Measurements from ENCODE around the gene IRS4.

The IRS4 gene

DNA sequence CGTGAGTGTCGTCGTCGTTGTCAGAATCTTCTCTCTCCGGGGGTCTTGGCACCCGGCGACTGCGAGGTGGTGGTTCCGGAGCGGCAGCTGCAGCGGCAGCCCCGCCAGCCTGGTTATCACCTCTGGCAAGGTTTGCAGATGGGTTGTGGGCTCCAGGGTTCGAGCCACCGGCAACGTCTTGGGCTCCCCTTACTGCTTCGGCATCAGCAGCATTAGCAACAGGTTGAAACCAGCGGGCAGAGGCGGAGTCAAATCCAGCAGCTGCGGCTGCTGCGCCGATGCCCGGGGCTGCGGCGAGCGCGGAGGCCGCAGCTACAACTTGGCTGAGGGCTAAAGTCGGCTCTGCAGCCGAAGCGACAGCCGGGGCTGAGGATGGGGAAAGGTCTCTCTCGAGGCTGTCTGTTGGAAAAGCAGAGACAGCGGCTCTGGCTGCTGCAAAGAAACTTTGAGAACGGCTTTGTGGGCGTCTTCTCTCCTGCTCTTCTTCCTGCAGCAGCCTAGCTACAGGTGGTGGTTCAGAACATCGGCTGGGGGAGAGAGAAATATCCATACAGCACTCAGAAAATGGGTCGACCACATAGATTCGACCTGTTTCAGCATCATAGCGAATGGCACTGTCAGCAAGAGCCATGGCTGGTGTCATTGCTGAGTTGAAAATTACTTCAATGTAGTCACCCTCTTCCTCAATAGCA, 3.6 kb downstream of the IRS4 start:
- Histone ChIP-seq H3K27ac (ENCODE audit: extremely low read depth, low read depth, low read length) (peak overlapping the region; percentile 90), H3K4me3 (ENCODE audit: low read depth, low read length) (peak overlapping the region; percentile 6), H3K4me1 (ENCODE audit: control insufficient read depth, insufficient read depth, low read length) (no peaks in the 10 kb centered on the region), H3K9me3 (ENCODE audit: control insufficient read depth, insufficient read depth, low read depth, low read length) (no peaks in the 10 kb centered on the region), H3K36me3 (ENCODE audit: control insufficient read depth in 2 of 2, insufficient read depth in 1 of 2, low read length in 2 of 2) (peaks cover 14 to 65% of the 10 kb centered on the region in 2 experiments; a peak in 2 of 3 replicates)
- CTCF ChIA-PET, result interaction anchor here (0.6 kb wide), 1 partner anchor 203 kb away, joined by 4 read pairs; no protein-coding TSS in a partner anchor
- TF ChIP-seq ZNF654 (tag by site-specific recombination; IDR thresholded peaks at IDR 0.05; ENCODE audit: low read depth), result no peak
- peak; percentile 98 for TF ChIP-seq SCRT2 (tag by site-specific recombination; IDR thresholded peaks at IDR 0.05)
- TF ChIP-seq, protein P1, sequence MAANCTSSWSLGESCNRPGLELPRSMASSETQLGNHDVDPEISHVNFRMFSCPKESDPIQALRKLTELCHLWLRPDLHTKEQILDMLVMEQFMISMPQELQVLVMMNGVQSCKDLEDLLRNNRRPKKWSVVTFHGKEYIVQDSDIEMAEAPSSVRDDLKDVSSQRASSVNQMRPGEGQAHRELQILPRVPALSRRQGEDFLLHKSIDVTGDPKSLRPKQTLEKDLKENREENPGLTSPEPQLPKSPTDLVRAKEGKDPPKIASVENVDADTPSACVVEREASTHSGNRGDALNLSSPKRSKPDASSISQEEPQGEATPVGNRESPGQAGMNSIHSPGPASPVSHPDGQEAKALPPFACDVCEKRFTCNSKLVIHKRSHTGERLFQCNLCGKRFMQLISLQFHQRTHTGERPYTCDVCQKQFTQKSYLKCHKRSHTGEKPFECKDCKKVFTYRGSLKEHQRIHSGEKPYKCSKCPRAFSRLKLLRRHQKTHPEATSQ (tag by site-specific recombination; IDR thresholded peaks at IDR 0.05), result no peak
- peak; percentile 83 for TF ChIP-seq SCRT1 (tag by site-specific recombination; IDR thresholded peaks at IDR 0.05; ENCODE audit: borderline replicate concordance)
- TF ChIP-seq ZBTB20 (tag by site-specific recombination; IDR thresholded peaks at IDR 0.05), result peak; percentile 85
- TF ChIP-seq ZBTB17 (tag by site-specific recombination; IDR thresholded peaks at IDR 0.05), result peak; percentile 67
- TF ChIP-seq, protein P2, sequence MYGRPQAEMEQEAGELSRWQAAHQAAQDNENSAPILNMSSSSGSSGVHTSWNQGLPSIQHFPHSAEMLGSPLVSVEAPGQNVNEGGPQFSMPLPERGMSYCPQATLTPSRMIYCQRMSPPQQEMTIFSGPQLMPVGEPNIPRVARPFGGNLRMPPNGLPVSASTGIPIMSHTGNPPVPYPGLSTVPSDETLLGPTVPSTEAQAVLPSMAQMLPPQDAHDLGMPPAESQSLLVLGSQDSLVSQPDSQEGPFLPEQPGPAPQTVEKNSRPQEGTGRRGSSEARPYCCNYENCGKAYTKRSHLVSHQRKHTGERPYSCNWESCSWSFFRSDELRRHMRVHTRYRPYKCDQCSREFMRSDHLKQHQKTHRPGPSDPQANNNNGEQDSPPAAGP (tag by site-specific recombination; IDR thresholded peaks at IDR 0.05), result no peak
- TF ChIP-seq ZNF600 (tag by site-specific recombination; IDR thresholded peaks at IDR 0.05), result peak; percentile 40; the same call in 1 of the 2 replicates
- peak; percentile 56; the same call in 1 of the 2 replicates for TF ChIP-seq ZNF335 (tag by site-specific recombination; conservative IDR thresholded peaks at IDR 0.05)
- POLR2A ChIA-PET, result no interaction called here

DNA sequence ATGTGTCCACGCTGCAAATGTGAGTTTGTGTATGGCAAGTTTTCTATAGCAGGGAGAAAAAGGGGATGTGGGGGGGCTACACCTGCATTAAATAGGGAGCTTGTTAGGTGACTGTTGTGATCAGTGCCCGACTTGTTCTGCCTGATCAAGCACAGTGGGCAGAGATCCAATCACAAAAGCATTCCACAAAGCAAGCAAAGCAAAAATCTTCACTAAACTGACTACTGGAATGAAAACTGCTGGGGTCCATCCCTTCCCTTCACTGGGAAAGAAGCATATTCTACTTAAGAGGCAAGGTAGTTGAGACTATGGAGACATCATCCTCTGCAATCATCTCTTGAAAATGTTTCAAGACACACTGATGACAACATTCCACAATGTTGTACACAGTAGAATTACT, 5.2 kb downstream of the IRS4 start:
- Histone ChIP-seq H3K4me3 (ENCODE audit: low read depth, low read length) (no peak overlapping the region), H3K36me3 (ENCODE audit: control insufficient read depth in 2 of 2, insufficient read depth in 1 of 2, low read length in 2 of 2) (peaks cover 21 to 80% of the 10 kb centered on the region in 2 experiments; a peak in 2 of 3 replicates), H3K9me3 (ENCODE audit: control insufficient read depth, insufficient read depth, low read depth, low read length) (no peaks in the 10 kb centered on the region), H3K4me1 (ENCODE audit: control insufficient read depth, insufficient read depth, low read length) (no peaks in the 10 kb centered on the region), H3K27ac (ENCODE audit: extremely low read depth, low read depth, low read length) (peak overlapping the region; percentile 51)
- ChIA-PET CTCF (no interaction called here), POLR2A (no interaction called here)
- TF ChIP-seq, protein P3, sequence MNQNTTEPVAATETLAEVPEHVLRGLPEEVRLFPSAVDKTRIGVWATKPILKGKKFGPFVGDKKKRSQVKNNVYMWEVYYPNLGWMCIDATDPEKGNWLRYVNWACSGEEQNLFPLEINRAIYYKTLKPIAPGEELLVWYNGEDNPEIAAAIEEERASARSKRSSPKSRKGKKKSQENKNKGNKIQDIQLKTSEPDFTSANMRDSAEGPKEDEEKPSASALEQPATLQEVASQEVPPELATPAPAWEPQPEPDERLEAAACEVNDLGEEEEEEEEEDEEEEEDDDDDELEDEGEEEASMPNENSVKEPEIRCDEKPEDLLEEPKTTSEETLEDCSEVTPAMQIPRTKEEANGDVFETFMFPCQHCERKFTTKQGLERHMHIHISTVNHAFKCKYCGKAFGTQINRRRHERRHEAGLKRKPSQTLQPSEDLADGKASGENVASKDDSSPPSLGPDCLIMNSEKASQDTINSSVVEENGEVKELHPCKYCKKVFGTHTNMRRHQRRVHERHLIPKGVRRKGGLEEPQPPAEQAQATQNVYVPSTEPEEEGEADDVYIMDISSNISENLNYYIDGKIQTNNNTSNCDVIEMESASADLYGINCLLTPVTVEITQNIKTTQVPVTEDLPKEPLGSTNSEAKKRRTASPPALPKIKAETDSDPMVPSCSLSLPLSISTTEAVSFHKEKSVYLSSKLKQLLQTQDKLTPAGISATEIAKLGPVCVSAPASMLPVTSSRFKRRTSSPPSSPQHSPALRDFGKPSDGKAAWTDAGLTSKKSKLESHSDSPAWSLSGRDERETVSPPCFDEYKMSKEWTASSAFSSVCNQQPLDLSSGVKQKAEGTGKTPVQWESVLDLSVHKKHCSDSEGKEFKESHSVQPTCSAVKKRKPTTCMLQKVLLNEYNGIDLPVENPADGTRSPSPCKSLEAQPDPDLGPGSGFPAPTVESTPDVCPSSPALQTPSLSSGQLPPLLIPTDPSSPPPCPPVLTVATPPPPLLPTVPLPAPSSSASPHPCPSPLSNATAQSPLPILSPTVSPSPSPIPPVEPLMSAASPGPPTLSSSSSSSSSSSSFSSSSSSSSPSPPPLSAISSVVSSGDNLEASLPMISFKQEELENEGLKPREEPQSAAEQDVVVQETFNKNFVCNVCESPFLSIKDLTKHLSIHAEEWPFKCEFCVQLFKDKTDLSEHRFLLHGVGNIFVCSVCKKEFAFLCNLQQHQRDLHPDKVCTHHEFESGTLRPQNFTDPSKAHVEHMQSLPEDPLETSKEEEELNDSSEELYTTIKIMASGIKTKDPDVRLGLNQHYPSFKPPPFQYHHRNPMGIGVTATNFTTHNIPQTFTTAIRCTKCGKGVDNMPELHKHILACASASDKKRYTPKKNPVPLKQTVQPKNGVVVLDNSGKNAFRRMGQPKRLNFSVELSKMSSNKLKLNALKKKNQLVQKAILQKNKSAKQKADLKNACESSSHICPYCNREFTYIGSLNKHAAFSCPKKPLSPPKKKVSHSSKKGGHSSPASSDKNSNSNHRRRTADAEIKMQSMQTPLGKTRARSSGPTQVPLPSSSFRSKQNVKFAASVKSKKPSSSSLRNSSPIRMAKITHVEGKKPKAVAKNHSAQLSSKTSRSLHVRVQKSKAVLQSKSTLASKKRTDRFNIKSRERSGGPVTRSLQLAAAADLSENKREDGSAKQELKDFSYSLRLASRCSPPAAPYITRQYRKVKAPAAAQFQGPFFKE (tag by site-specific recombination; IDR thresholded peaks at IDR 0.05; ENCODE audit: borderline replicate concordance), result no peak
- peak; percentile 26; the same call in 1 of the 2 replicates for TF ChIP-seq IKZF3 (tag by site-specific recombination; IDR thresholded peaks at IDR 0.05)
- peak; percentile 84 for TF ChIP-seq ZBTB17 (tag by site-specific recombination; IDR thresholded peaks at IDR 0.05)
- TF ChIP-seq, protein P4, sequence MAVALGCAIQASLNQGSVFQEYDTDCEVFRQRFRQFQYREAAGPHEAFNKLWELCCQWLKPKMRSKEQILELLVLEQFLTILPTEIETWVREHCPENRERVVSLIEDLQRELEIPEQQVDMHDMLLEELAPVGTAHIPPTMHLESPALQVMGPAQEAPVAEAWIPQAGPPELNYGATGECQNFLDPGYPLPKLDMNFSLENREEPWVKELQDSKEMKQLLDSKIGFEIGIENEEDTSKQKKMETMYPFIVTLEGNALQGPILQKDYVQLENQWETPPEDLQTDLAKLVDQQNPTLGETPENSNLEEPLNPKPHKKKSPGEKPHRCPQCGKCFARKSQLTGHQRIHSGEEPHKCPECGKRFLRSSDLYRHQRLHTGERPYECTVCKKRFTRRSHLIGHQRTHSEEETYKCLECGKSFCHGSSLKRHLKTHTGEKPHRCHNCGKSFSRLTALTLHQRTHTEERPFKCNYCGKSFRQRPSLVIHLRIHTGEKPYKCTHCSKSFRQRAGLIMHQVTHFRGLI (tag by site-specific recombination; IDR thresholded peaks at IDR 0.05), result no peak
- TF ChIP-seq ZEB2 (tag by site-specific recombination; IDR thresholded peaks at IDR 0.05), result no peak
- TF ChIP-seq ZNF266 (tag by site-specific recombination; IDR thresholded peaks at IDR 0.05; ENCODE audit: low read depth), result no peak
- no peak for TF ChIP-seq ZNF629 (tag by site-specific recombination; IDR thresholded peaks at IDR 0.05)
- TF ChIP-seq, protein P5, sequence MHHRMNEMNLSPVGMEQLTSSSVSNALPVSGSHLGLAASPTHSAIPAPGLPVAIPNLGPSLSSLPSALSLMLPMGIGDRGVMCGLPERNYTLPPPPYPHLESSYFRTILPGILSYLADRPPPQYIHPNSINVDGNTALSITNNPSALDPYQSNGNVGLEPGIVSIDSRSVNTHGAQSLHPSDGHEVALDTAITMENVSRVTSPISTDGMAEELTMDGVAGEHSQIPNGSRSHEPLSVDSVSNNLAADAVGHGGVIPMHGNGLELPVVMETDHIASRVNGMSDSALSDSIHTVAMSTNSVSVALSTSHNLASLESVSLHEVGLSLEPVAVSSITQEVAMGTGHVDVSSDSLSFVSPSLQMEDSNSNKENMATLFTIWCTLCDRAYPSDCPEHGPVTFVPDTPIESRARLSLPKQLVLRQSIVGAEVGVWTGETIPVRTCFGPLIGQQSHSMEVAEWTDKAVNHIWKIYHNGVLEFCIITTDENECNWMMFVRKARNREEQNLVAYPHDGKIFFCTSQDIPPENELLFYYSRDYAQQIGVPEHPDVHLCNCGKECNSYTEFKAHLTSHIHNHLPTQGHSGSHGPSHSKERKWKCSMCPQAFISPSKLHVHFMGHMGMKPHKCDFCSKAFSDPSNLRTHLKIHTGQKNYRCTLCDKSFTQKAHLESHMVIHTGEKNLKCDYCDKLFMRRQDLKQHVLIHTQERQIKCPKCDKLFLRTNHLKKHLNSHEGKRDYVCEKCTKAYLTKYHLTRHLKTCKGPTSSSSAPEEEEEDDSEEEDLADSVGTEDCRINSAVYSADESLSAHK (tag by site-specific recombination; IDR thresholded peaks at IDR 0.05), result no peak
- TF ChIP-seq, protein P6, sequence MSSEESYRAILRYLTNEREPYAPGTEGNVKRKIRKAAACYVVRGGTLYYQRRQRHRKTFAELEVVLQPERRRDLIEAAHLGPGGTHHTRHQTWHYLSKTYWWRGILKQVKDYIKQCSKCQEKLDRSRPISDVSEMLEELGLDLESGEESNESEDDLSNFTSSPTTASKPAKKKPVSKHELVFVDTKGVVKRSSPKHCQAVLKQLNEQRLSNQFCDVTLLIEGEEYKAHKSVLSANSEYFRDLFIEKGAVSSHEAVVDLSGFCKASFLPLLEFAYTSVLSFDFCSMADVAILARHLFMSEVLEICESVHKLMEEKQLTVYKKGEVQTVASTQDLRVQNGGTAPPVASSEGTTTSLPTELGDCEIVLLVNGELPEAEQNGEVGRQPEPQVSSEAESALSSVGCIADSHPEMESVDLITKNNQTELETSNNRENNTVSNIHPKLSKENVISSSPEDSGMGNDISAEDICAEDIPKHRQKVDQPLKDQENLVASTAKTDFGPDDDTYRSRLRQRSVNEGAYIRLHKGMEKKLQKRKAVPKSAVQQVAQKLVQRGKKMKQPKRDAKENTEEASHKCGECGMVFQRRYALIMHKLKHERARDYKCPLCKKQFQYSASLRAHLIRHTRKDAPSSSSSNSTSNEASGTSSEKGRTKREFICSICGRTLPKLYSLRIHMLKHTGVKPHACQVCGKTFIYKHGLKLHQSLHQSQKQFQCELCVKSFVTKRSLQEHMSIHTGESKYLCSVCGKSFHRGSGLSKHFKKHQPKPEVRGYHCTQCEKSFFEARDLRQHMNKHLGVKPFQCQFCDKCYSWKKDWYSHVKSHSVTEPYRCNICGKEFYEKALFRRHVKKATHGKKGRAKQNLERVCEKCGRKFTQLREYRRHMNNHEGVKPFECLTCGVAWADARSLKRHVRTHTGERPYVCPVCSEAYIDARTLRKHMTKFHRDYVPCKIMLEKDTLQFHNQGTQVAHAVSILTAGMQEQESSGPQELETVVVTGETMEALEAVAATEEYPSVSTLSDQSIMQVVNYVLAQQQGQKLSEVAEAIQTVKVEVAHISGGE (tag by site-specific recombination; conservative IDR thresholded peaks at IDR 0.05; ENCODE audit: low read depth), result no peak
